Mesenchymal stem cell (in vitro differentiated cells and primary cell): ENCODE data around the gene LINGO3.

Source experiments
- DNase-seq: peaks from one replicate; pipeline ENCODE4 v3.0.0-alpha.2; 2013
- H2AFZ ChIP-seq: one replicate; pipeline ENCODE4 v1.6.1; 2013; ENCODE audit warnings: low read depth, mild to moderate bottlenecking, control low read depth, inconsistent platforms, low read length, moderate library complexity
- H2AK5ac ChIP-seq: 2 replicates; pipeline ENCODE4 v1.6.1; 2013; ENCODE audit warnings: low read length, moderate library complexity, mild to moderate bottlenecking, inconsistent platforms; ENCODE audit not compliant: severe bottlenecking
- H2BK120ac ChIP-seq: one replicate; pipeline ENCODE4 v1.6.1; 2013; ENCODE audit warnings: low read depth, mild to moderate bottlenecking, inconsistent platforms, low read length, moderate library complexity
- H2BK12ac ChIP-seq, 2 experiments: one replicate each; pipeline ENCODE4 v1.6.1; 2013; ENCODE audit warnings: inconsistent platforms in 2 of 2, low read length in 2 of 2, mild to moderate bottlenecking in 2 of 2, moderate library complexity in 2 of 2, control low read depth in 1 of 2
- H2BK15ac ChIP-seq: one replicate; pipeline ENCODE4 v1.6.1; 2013; ENCODE audit warnings: mild to moderate bottlenecking, low read depth, inconsistent platforms; ENCODE audit not compliant: poor library complexity, severe bottlenecking
- H2BK5ac ChIP-seq: 2 replicates; pipeline ENCODE4 v1.6.1; 2013; ENCODE audit warnings: low read depth, mild to moderate bottlenecking, low read length, control low read depth, inconsistent platforms; ENCODE audit not compliant: poor library complexity, severe bottlenecking
- H3K14ac ChIP-seq, 2 experiments: one replicate each; pipeline ENCODE4 v1.6.1; 2013; ENCODE audit warnings: inconsistent platforms in 2 of 2, low read length in 2 of 2, control low read depth in 1 of 2, mild to moderate bottlenecking in 1 of 2, moderate library complexity in 1 of 2
- H3K18ac ChIP-seq, 2 experiments: one replicate each; pipeline ENCODE4 v1.6.1; 2013; ENCODE audit warnings: inconsistent platforms in 2 of 2, low read length in 2 of 2, control low read depth in 1 of 2, low read depth in 1 of 2, mild to moderate bottlenecking in 1 of 2
- H3K23ac ChIP-seq, 2 experiments: one replicate each; pipeline ENCODE4 v1.6.1; 2013; ENCODE audit warnings: inconsistent platforms in 2 of 2, low read length in 2 of 2, mild to moderate bottlenecking in 2 of 2, moderate library complexity in 2 of 2, control low read depth in 1 of 2
- H3K27ac ChIP-seq: 2 replicates; pipeline ENCODE4 v1.5.1; 2013; ENCODE audit warnings: mild to moderate bottlenecking, moderate library complexity, low read length, control low read depth, inconsistent platforms; ENCODE audit not compliant: poor library complexity, severe bottlenecking
- H3K27me3 ChIP-seq, 2 experiments: 2 replicates each; pipeline versions ENCODE4 v1.6.1 to v1.7.0; 2013; ENCODE audit warnings: low read length in 2 of 2, mild to moderate bottlenecking in 2 of 2, moderate library complexity in 2 of 2, control low read depth in 1 of 2, inconsistent platforms in 1 of 2; ENCODE audit not compliant: control insufficient read depth in 1 of 2, insufficient read depth in 1 of 2
- H3K36me3 ChIP-seq, 2 experiments: 2 replicates each; pipeline versions ENCODE4 v1.6.1 to v1.7.0; 2013; ENCODE audit warnings: low read length in 2 of 2, control low read depth in 1 of 2, inconsistent platforms in 1 of 2, low read depth in 1 of 2, mild to moderate bottlenecking in 1 of 2; ENCODE audit not compliant: insufficient read depth in 2 of 2, control insufficient read depth in 1 of 2
- H3K4ac ChIP-seq, 2 experiments: one replicate each; pipeline ENCODE4 v1.6.1; 2013; ENCODE audit warnings: inconsistent platforms in 2 of 2, low read length in 2 of 2, mild to moderate bottlenecking in 2 of 2, moderate library complexity in 2 of 2, control low read depth in 1 of 2, low read depth in 1 of 2
- H3K4me1 ChIP-seq: 2 replicates; pipeline ENCODE4 v1.6.1; 2013; ENCODE audit warnings: low read depth, low read length, control low read depth; ENCODE audit not compliant: control insufficient read depth, insufficient read depth
- H3K4me2 ChIP-seq: 2 replicates; pipeline ENCODE4 v1.6.1; 2013; ENCODE audit warnings: low read length, mild to moderate bottlenecking, inconsistent platforms; ENCODE audit not compliant: poor library complexity, severe bottlenecking
- H3K4me3 ChIP-seq, 2 experiments: 2 replicates each; pipeline versions ENCODE4 v1.5.1 to v1.7.0; 2013; ENCODE audit warnings: low read length in 2 of 2, mild to moderate bottlenecking in 2 of 2, control low read depth in 1 of 2, low read depth in 1 of 2; ENCODE audit not compliant: insufficient read depth in 1 of 2
- H3K79me1 ChIP-seq: replicated peaks from 2 replicates; pipeline ENCODE4 v1.6.1; 2013; ENCODE audit warnings: mild to moderate bottlenecking, control low read depth, low read length, inconsistent platforms; ENCODE audit not compliant: poor library complexity, severe bottlenecking
- H3K9ac ChIP-seq: 2 replicates; pipeline ENCODE4 v1.7.0; 2013; ENCODE audit warnings: mild to moderate bottlenecking, low read length, moderate library complexity
- H3K9me3 ChIP-seq: 2 replicates; pipeline ENCODE4 v1.7.0; 2013; ENCODE audit warnings: mild to moderate bottlenecking, low read length; ENCODE audit not compliant: control insufficient read depth
- H4K8ac ChIP-seq: one replicate; pipeline ENCODE4 v1.6.1; 2013; ENCODE audit warnings: inconsistent platforms, mild to moderate bottlenecking, low read length, moderate library complexity
- H4K91ac ChIP-seq: one replicate; pipeline ENCODE4 v1.6.1; 2013; ENCODE audit warnings: mild to moderate bottlenecking, low read length, inconsistent platforms
- WGBS: methylation state at CpG from one replicate; pipeline ENCODE4 v1.1.7; 2013; ENCODE audit warnings: mixed read lengths; 5-methylcytosine and 5-hydroxymethylcytosine counted together

Gene LINGO3

DNA sequence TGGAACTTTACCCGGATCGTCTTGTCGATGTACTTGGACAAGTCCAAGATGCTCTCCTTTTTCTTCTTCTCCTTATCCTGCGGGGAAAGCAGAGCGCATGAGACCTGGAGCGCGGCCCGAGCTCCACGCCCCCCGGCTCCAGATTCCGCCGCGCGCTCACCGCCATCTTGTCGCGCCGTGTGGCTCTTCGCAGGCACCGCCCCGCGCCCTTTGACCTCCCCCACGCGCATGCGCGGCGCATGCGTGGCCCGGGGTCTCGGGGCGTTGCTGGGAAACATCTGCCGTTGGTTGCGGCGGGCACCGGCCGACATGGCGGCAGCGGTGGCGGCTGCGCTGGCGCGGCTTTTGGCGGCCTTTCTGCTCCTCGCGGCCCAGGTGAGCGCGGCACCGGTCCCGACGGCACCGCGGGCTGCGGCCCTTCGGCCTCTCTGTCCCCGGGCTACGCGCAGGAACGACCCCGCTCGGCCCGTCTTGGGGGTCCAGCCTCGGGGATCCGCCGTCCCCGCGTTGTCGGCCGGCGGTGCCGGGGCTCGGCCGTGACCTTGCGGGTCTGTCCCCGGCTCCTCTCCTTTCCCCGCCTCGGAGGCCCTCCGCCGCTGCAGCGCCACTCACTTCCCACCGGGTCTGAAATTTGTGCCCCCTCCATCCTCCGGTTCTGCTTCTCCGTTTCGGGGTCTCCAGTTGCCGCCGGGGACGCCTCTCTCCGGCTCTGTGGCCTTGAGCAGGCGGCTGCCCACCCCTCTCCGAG is 20.6 kb upstream of the LINGO3 start, which contains the start of the genes LSM7 and SPPL2B:
Gene LSM7 (minus strand): TSS at position 186 of the 748 bp plus-strand sequence. CDS start 20 bp downstream, at position 166.
Gene SPPL2B (plus strand): TSS at position 284 of the 748 bp plus-strand sequence. CDS start 26 bp downstream, at position 310.
- peak within 1 kb of the TSS; percentile 92 to 98 for H3K4me3 ChIP-seq
- H4K91ac ChIP-seq = peak within 1 kb of the TSS; percentile 89
- H3K9me3 ChIP-seq = no peaks in the 10 kb centered on the region
- H2AFZ ChIP-seq = peak within 1 kb of the TSS; percentile 84
- H2BK12ac ChIP-seq = peak within 1 kb of the TSS; percentile 12 to 40
- H3K27me3 ChIP-seq = no peaks in the 10 kb centered on the region
- H3K14ac ChIP-seq = peak within 1 kb of the TSS; percentile 79 to 90
- H2BK120ac ChIP-seq = peak within 1 kb of the TSS; percentile 73
- peak within 1 kb of the TSS; percentile 80 to 88 for H3K18ac ChIP-seq
- H3K79me1 ChIP-seq = peaks cover 54% of the 10 kb centered on the region
- peak within 1 kb of the TSS; percentile 95 for H3K4me2 ChIP-seq
- WGBS = under 1% methylated on average over 84 of the region's 89 CpGs
- peak; percentile 89 for DNase-seq
- peaks cover 20 to 42% of the 10 kb centered on the region in 2 experiments for H3K36me3 ChIP-seq
- H2BK15ac ChIP-seq = peak within 1 kb of the TSS; percentile 82
- no peak within 1 kb of the TSS for H2AK5ac ChIP-seq
- H3K4me1 ChIP-seq = peaks cover 60% of the 10 kb centered on the region
- peak within 1 kb of the TSS; percentile 57 to 81 for H3K23ac ChIP-seq
- H3K9ac ChIP-seq = peak within 1 kb of the TSS; percentile 92
- peak within 1 kb of the TSS; percentile 75 to 89 for H3K4ac ChIP-seq
- H3K27ac ChIP-seq = peak within 1 kb of the TSS; percentile 87
- H4K8ac ChIP-seq = peak within 1 kb of the TSS; percentile 70
- H2BK5ac ChIP-seq = no peak within 1 kb of the TSS

DNA sequence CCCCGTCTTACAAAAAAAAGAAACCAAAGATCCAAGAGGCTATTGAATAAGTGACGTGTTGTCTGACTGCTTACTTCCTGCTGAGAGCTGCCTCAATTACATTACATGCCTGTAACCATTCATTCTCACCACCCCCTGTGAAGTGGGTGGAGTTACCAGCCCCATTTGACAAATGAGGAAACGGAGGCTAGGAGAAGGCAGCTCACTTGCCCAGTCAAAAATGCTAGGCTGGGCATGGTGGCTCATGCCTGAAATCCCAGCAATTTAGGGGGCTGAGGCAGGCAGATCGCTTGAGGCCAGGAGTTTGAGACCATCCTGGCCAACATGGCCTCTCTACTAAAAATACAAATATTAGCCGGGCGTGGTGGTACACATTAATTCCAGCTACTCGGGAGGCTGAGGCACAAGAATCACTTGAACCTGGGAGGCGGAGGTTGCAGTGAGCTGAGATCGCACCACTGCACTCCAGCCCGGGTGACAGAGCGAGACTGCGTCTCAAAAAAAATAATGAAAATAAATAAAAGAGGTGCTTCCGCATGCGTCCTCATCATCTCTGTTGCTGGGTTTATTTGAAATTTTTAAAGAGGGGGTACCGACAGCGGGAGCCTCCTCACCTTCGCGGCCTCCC is 19.9 kb upstream of the LINGO3 start:
- no peak overlapping the region for H3K23ac ChIP-seq
- H4K91ac ChIP-seq = no peak overlapping the region
- peaks cover 20 to 44% of the 10 kb centered on the region in 2 experiments for H3K36me3 ChIP-seq
- no peaks in the 10 kb centered on the region for H3K27me3 ChIP-seq
- H3K14ac ChIP-seq = no peak overlapping the region
- H3K27ac ChIP-seq = peak overlapping the region; percentile 87
- H3K79me1 ChIP-seq = peaks cover 52% of the 10 kb centered on the region
- H3K18ac ChIP-seq = peak overlapping the region in 1 of 2 experiments; percentile 34
- no peak overlapping the region for H2AFZ ChIP-seq
- peak overlapping the region; percentile 92 to 98 for H3K4me3 ChIP-seq
- H2BK12ac ChIP-seq = no peak overlapping the region
- no peak overlapping the region for H2BK5ac ChIP-seq
- H2AK5ac ChIP-seq = no peak overlapping the region
- H3K9me3 ChIP-seq = no peaks in the 10 kb centered on the region
- peaks cover 55% of the 10 kb centered on the region for H3K4me1 ChIP-seq
- H3K9ac ChIP-seq = peak overlapping the region; percentile 92
- DNase-seq = peak; percentile 90
- peak overlapping the region; percentile 12 for H3K4me2 ChIP-seq
- peak overlapping the region in 1 of 2 experiments; percentile 13 for H3K4ac ChIP-seq
- under 1% methylated on average over 17 of the region's 18 CpGs for WGBS
- peak overlapping the region; percentile 12 for H2BK15ac ChIP-seq
- no peak overlapping the region for H4K8ac ChIP-seq
- H2BK120ac ChIP-seq = no peak overlapping the region

DNA sequence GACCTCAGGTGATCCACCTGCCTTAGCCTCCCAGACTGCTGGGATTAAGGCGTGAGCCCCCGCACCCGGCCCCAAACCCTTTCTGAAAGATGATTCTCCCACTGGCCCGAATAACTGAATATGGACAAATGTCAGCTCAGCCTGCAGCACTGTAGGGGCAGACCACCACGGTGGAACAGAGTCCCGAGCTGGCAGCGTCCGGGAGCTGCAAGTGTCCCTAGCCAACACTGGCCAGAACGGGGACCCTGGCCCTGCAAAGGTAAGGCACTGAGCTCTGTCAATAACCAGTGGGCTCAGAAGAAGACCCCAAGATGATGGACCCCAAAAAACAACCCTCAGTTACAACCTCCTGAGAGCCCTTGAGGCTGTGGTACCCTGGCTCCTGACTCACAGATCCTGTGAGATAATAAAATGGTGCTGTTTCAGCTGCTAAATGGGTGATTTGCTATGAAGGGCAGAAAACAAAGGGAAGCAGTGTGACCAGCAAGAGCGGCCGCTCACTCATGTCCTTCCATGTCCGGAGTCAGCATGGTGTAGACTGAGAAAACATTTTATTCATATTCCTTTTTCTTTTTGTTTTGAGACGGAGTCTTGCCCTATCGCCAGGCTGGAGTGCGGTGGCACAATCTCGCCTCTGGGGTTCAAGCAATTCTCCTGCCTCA is 18.9 kb upstream of the LINGO3 start:
- DNase-seq = no peak
- H2AK5ac ChIP-seq = no peak overlapping the region

More for the DNA sequence above, 18.9 kb upstream of the LINGO3 start:
- Histone ChIP-seq H3K4me3 (peak overlapping the region in 1 of 2 experiments; percentile 92), H4K8ac (no peak overlapping the region), H3K18ac (no peak overlapping the region), H3K4me1 (peaks cover 48% of the 10 kb centered on the region), H2AFZ (no peak overlapping the region), H2BK120ac (no peak overlapping the region), H3K4me2 (no peak overlapping the region), H2BK12ac (no peak overlapping the region), H3K4ac (no peak overlapping the region), H3K27me3 (no peaks in the 10 kb centered on the region), H2BK5ac (no peak overlapping the region), H3K27ac (no peak overlapping the region), H3K14ac (no peak overlapping the region), H3K79me1 (peaks cover 45% of the 10 kb centered on the region), H3K9ac (peak overlapping the region; percentile 92), H3K9me3 (no peaks in the 10 kb centered on the region), H3K36me3 (peaks cover 26 to 46% of the 10 kb centered on the region in 2 experiments), H2BK15ac (no peak overlapping the region), H4K91ac (no peak overlapping the region), H3K23ac (no peak overlapping the region)
- 92% methylated on average over 16 of the region's 16 CpGs for WGBS
